NCI-H1105 treated with DMSO at 0.1 percent for 48 hours (cell line): ENCODE results near the gene ATG4B.
"Not testable (repeated sequence)": the region's sequence is repeated elsewhere in the genome, so short reads cannot be mapped to it uniquely, and the experiment has no call there.

Experiments used
- DNase-seq: peaks from one replicate; lab custom pipeline; 2025; lab: John Stamatoyannopoulos, UW

The ATG4B gene

DNA sequence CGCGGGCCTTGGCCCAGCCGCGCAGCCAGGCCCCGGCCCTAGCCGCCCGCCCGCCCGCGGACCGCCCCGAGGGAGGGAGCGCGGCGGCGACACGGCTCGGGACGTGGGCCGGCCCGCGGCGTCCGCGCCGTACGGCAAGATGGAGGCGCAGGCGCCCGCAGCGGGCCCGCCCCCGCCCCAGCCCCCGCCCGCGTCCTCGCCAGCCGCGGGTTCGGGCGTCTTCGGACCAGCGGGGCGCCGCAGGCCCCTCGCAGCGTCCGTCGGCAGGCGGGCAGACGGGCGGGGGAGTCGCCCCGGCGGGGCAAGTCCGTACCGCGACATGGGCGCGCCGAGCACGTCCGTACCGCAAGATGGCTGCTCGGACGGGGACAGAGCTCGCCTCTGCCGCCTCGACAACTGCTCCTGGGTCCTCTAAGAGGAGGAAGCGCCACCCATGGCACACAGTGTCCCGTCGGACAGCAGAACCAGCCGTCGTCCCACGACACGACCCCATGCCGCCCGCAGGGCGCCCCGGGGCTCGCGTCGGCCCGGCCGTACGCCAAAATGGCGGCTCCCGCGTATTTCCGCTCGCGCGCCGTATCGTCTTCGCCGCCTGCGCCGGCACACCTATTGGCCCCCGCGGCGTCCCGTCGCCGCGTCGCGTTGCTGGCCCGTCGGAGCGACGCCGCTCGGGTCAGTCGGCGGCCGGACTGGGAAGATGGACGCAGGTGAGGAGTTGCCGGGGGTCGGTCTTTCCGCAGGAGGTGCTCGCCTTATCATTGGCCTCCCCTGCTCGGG, at the start of gene ATG4B, which contains the start of gene THAP4:
ATG4B (plus strand) TSS at position 676 of the 777 bp plus-strand sequence; CDS start at position 698, 22 bp downstream.
THAP4 (minus strand) TSS at position 141 of the 777 bp plus-strand sequence. CDS start 141 bp downstream, outside the sequence.
- DNase-seq = peak; percentile 72

GRCh38 chr2:241589863-241590262, 47.6 kb upstream of the ATG4B start:
- DNase-seq = not testable (repeated sequence)

DNA sequence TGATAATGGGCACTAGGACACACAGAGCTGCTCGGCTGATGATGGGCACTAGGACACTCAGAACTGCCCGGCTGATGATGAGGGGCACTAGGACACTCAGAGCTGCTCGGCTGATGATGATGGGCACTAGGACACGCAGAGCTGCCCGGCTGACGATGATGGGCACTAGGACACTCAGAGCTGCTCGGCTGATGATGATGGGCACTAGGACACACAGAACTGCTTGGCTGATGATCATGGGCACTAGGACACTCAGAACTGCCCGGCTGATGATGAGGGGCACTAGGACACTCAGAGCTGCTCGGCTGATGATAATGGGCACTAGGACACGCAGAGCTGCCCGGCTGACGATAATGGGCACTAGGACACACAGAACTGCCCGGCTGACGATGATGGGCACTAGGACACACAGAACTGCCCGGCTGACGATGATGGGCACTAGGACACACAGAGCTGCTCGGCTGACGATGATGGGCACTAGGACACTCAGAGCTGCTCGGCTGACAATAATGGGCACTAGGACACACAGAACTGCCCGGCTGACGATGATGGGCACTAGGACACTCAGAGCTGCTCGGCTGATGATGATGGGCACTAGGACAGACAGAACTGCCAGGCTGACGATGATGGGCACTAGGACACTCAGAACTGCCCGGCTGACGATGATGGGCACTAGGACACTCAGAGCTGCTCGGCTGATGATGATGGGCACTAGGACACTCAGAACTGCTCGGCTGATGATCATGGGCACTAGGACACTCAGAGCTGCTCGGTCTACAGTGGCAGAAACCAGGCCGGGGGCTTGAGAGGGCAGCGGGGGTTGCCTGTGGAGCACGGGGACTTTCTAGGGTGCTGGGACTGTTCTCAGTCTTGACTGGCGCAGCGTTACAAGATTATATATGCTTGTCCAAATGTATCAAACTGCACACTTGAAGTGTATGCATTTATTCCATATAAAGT, 46.7 kb upstream of the ATG4B start:
- DNase-seq = not testable (repeated sequence)

DNA sequence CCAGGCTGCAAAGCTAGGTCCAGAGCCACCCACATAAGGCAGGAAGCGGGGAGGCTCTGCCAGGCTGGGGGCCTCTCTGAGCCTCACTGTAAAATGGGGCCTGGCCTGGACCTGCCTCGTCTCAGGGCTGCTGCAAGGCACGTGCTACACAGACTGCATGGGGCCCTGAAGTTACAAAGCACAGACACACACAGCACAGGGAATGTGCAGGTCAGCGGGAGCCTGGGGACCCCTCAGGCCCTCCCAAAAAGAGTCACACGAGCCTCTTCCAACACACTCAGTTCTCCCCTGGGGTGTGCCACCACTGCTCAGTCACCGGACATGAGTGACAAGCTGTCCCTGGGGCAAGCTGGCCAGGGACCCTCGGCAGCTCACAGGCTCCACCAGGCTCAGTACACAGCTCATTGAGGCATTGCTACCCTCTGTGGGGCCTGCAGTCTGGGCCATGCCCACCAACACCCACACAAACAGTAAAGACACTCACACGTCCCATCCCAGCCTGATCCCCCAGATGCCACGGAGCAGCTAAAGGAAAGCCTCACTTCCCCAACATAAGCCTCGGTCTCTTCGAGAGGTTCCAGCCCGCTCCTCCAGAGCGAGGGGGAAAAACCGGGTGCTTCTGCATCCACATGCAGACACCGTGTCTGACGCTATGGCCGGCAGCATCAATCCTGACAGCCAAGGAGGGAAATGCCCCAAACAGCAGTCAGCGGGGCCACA, 45.2 kb upstream of the ATG4B start:
- DNase-seq = no peak

DNA sequence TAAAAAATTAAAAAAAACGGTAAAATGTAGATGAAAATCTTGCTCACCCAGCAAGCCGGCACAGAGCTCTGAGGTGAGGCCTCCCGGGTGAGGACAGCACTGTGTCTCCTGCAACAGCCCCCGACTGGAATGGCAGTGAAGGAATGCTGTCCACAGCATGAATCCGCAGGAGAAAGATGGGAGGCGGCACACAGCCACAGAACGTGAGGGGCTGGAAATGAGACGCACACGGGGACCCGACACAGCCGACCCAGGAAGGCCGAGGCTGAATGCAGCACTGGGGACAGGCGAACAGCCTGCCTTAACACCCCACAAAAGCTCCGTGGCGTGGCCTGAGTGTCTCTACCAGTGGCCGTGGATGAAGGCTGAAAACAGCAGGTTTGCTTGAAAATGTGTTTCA, 44.2 kb upstream of the ATG4B start:
- DNase-seq = no peak

DNA sequence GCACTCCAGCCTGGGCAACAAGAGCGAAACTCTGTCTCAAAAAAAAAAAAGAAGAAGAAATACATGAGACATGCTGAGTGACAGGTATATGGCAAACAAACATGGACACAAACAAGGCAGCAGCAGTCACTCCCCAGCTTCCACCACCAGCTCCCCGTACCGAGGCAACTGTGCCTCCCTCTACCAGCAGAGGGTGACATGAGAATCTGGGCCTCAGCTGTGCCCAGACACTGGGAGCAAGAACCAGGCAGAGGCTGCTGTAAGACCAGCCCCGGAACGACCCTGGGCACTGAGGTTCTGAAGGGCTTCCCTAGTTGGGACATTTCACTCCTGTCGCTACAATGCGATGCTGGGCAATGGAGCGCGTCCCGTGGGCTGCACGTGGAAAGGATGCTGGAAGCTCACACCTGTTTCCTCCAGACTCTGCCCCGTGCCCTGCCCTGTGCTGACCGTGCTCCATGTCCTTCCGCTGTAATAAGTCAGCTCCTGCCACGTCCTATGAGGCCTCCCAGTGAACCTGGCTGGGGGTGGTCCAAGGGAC, 41.8 kb upstream of the ATG4B start:
- no peak for DNase-seq

DNA sequence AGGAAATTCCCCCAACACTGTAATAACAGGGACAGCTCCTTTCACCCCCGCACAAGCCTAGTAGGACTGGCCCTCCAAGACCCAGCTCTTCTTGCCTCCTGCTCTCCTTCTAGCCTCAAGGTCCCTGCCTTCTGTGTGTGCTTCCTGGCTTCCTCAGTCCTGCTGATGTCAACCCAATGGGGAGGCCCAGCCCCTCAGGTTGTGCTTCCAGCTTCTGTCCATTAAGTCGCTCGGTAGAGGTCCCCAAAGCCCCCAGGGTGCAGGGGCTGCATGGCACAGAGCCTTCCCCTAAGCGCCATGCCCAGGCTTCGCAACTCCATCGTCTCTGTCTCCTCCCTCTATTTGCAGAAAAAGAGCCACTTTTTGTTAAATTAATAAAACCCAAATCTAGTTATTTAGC, 39.9 kb upstream of the ATG4B start:
- no peak for DNase-seq

DNA sequence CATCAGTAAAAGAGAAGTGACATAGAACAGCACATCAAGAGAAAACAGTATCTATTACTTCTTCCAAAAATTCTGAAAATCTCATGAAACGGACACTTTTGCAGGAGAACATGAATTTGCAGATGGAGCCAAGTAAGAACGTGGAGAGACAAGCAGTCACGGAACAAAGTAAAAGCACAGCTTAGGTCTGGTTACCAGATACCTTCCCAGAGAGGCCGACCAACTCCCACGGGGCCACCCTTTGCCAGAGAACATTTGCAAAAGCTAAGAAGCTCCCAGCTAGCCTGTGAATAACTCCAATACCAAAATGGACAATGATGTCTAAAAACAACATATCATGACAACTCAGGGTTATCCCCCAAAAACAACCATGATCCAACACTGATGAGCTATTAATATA, 39.4 kb upstream of the ATG4B start:
- DNase-seq = no peak

GRCh38 chr2:241598487-241598886, 39.0 kb upstream of the ATG4B start:
- DNase-seq = peak; percentile 28

DNA sequence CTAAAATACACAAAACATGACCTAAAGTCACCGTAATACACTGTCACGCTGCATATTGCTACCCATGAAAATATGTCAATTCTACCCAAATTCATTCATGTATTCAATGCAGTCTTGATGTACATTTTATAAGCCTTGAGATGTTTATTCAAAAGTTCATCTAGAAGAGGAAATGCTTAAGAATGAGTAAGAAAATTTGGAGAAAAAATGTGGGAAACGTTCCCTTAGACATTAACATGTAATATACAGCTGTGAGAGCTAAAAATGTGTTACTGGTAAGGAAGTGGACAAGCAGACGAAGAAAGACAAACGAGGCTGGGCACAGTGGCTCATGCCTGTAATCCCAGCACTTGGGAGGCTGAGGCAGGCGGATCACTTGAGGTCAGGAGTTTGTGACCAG, 37.9 kb upstream of the ATG4B start:
- DNase-seq = no peak

DNA sequence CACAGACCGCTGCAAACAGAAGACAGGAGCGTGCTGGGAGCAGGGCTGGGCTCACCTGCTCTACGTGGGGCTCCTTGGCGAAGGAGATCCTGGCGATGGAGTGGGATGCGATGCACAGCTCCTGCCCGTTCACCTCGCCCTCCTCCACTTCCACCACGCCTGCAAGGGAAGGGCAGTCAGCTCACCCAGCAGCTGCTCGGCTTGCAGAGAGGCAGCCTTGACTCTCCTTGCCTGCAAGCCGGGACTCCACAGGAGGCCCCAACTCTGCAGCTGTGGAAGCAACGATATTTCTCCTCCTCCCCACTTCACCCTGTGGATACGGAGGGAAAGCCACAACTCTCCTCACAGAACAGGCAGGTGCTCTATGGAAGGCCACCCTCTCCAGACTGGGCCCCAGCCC, 35.7 kb upstream of the ATG4B start:
- no peak for DNase-seq

DNA sequence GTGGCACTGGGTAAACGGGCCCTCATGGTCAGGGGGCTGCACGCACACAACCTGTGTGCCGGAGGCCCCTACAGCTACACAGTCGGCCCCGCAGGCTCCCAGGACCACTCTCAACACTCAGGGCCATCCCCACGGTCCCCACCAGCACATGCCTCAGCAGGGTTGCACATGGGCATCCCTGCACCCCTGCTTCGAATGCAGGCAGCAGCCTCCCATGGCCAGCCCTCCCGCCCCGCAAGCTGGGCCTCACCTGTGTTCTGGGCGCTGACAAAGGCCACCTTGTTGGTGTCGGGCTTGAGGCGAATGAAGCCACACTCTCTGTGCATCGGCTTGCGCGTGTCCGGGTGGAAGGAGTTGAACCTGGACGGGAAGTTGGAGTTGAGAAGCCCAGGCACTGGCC, 34.8 kb upstream of the ATG4B start:
- no peak for DNase-seq

DNA sequence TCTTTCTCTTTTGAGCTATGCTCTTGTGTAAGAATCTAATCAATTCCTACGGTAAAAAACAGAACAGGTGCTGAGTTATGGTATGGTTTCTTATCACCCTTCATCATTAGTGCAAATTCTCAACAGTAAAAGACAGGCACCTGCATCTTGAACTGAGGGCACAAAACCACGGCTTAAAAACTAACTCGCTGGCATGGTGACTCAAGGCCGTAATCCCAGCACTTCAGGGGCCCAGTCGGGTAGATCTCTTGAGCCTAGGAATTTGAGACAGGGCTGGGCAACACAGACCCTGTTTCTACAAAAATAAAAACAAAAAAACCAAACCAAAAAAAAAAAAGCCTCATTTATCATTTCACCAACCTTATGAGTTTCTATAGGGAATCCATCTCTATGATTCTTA, 33.8 kb upstream of the ATG4B start:
- DNase-seq = no peak

DNA sequence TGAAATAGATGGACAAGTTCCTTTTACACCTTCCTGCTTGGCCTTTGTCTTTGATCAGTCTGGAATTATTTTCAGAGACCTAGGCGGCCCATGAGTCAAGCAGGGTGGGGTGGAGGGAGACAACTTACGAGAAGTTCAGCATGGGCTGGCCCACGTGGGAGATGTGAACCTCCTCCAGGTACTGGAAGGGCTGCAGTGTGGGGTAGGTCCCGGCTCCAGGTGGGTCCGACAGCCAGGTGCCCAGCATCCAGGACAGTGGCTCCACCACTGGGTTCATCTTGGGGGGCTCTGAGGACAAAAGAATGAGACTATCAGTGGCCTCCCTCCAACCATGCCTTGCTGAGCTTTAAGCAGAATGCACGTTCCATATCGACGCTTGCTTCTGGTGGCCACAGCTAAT, 31.3 kb upstream of the ATG4B start:
- no peak for DNase-seq

GRCh38 chr2:241607162-241607885, 30.2 kb upstream of the ATG4B start:
- DNase-seq = no peak

GRCh38 chr2:241608881-241609280, 28.6 kb upstream of the ATG4B start:
- DNase-seq = no peak

DNA sequence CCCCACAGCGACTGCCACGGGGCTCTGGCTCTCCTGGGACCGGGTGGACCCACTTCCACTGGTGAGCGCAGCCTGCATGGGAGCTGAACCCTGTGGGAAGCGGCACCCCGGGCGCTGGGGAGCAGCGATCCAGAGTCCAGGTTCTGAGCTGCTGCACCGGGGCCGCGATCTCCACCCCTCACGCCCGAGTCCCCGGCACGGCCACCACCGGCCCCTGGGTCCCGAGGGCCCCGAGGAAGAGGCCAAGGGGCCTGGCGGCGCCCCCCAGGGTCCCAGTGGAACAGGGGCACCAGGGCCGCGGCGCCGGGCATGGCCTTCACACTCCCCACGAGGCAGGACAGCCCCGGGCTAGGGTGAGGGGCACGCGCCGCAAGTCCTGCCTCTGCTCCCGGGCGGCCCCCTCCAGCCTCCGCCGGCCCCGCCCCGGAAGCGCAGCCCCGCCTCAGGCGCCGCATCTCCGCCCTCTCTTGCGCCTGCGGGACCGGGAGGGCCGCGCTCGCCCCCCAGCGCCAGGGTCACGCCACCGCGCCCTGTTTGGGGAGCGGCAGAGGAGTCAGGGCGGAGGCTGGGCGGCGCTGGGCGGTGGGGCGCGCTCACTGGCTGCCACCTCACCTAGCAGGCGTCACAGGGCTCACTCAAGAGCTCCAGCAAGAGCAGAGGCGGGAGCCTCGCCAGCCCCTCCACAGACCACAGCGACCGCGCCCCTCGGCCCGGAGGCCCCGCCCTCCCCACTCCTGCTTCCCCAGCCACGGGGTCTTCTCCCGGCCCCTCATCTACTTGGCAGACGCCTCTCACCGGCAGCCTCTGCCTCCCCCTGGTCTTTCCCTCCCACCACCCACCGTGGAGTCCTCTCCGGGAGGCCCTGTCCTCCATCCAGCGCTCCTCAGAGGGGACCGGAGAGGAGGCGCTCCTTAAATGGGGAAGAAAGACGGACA, 27.4 kb upstream of the ATG4B start:
- peak; percentile 62 for DNase-seq

DNA sequence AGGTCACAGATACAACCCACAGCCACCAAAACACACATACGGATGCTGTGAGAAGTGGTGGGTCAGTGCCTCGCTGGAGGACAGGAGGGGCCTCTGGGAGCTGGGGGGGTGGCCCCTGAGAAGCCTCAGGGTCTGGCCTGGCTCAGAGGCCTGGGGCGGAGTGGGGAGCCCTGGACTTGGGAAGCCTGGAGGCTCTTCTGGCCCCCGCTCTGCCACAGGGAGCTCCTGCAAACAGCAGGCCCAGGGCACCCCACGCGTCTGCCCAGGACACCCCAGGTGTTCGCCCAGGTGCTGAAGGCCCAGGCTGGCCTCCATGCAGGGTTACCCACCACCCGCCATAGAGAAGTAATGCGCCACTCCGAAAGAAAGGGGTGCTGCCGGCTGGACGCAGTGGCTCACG, 26.4 kb upstream of the ATG4B start:
- no peak for DNase-seq

- DNase-seq = no peak
These were observed 25.1 kb upstream of the ATG4B start for GRCh38 chr2:241612156-241613016.
